GM23248 (cell line): ENCODE measurements around the gene NDUFB6. TPM values are rescaled to one million over a fixed set of nuclear protein-coding genes. Genes with fewer than 3 reads are reported as not detected.
A peak's percentile ranks its signal among the peaks of the same experiment; 100 is the strongest.

Experiments
- DNase-seq: peaks from one replicate; pipeline ENCODE4 v3.0.0-alpha.2; 2015
- H2AFZ ChIP-seq: fragments of 200-600 bp; sonication (generic); 2 replicates; pipeline ENCODE4 v1.6.1; 2016; ENCODE audit warnings: antibody characterized with exemption
- H3F3A ChIP-seq: fragments of 200-600 bp; sonication (generic); 2 replicates; pipeline ENCODE4 v1.6.1; 2016; ENCODE audit warnings: mild to moderate bottlenecking, antibody characterized with exemption, mixed run types; ENCODE audit not compliant: insufficient read depth
- H3K27ac ChIP-seq: fragments of 200-600 bp; sonication (generic); 2 replicates; pipeline ENCODE4 v1.5.1; 2016; ENCODE audit warnings: mild to moderate bottlenecking
- H3K27me3 ChIP-seq: fragments of 200-600 bp; sonication (generic); replicated peaks from 2 replicates; pipeline ENCODE4 v1.6.1; 2016; ENCODE audit warnings: mild to moderate bottlenecking; ENCODE audit not compliant: insufficient read depth
- H3K36me3 ChIP-seq: fragments of 200-600 bp; sonication (generic); 2 replicates; pipeline ENCODE4 v1.6.1; 2016; ENCODE audit warnings: low read depth, mild to moderate bottlenecking
- H3K4me1 ChIP-seq: fragments of 200-600 bp; sonication (generic); 2 replicates; pipeline ENCODE4 v1.6.1; 2016; ENCODE audit warnings: mild to moderate bottlenecking; ENCODE audit not compliant: insufficient read depth
- H3K4me2 ChIP-seq: fragments of 200-600 bp; sonication (generic); one replicate; pipeline ENCODE4 v1.6.1; 2016; ENCODE audit warnings: mild to moderate bottlenecking; ENCODE audit not compliant: unreplicated experiment
- H3K4me3 ChIP-seq: fragments of 200-600 bp; sonication (generic); 2 replicates; pipeline ENCODE4 v1.5.1; 2016; ENCODE audit warnings: mild to moderate bottlenecking
- H3K79me2 ChIP-seq: fragments of 200-600 bp; sonication (generic); 2 replicates; pipeline ENCODE4 v1.6.1; 2016; ENCODE audit warnings: mild to moderate bottlenecking; ENCODE audit not compliant: insufficient read depth
- H3K9ac ChIP-seq: fragments of 200-600 bp; sonication (generic); 2 replicates; pipeline ENCODE4 v1.6.1; 2016; ENCODE audit warnings: mild to moderate bottlenecking
- H3K9me2 ChIP-seq: fragments of 200-600 bp; sonication (generic); 2 replicates; pipeline ENCODE4 v1.6.1; 2016; ENCODE audit warnings: mixed run types, mild to moderate bottlenecking, moderate library complexity; ENCODE audit not compliant: insufficient read depth
- H3K9me3 ChIP-seq: fragments of 200-600 bp; sonication (generic); one replicate; pipeline ENCODE4 v1.6.1; 2017; ENCODE audit warnings: low read depth
- H4K20me1 ChIP-seq: fragments of 200-600 bp; sonication (generic); 2 replicates; pipeline ENCODE4 v1.6.0; 2016; ENCODE audit not compliant: insufficient read depth
- EZH2 ChIP-seq: fragments of 200-600 bp; sonication (generic); IDR thresholded peaks from 2 replicates; pipeline ENCODE4 v1.6.1; 2018; ENCODE audit warnings: antibody characterized with exemption, mild to moderate bottlenecking; ENCODE audit not compliant: insufficient read depth, poor library complexity, severe bottlenecking
- EZH2phosphoT487 ChIP-seq: fragments of 200-600 bp; sonication (generic); IDR thresholded peaks from 2 replicates; pipeline ENCODE4 v1.6.1; 2018; ENCODE audit warnings: antibody characterized with exemption, moderate library complexity, mild to moderate bottlenecking, low read depth; ENCODE audit not compliant: insufficient read depth
- WGBS, 2 experiments: methylation state at CpG; one replicate each; pipeline ENCODE4 v1.1.6; 2015 to 2017; ENCODE audit warnings: low lambda C conversion rate in 2 of 2, low coverage in 1 of 2; ENCODE audit errors: missing lambda C conversion rate in 2 of 2; 5-methylcytosine and 5-hydroxymethylcytosine counted together
- in situ Hi-C: fragments of 300-500 bp; cut with MboI; formaldehyde crosslinking; loops from 2 replicates; pipeline ENCODE4 v1.15.0; 2020
- polyA plus RNA-seq: library from polyadenylated mRNA; unstranded; fragments of >200 nt; fragmentation: Nextera tagmentation; extraction: Ambion mirVana; gene quantifications from 2 replicates; pipeline ENCODE4 v1.2.1, GENCODE V29; 2016
- total RNA-seq: library from RNA; depleted of rRNA; stranded (reverse); fragments of >200 nt; shearing (Covaris generic); gene quantifications from 2 replicates; pipeline ENCODE4 v1.2.3, GENCODE V29; 2014

The NDUFB6 gene
- total and polyA plus RNA-seq, 2 experiments from 2014 or later = 31.8 to 172 TPM

- H3K79me2 ChIP-seq = peaks cover 30% of the 10 kb centered on the region
- H4K20me1 ChIP-seq = no peaks in the 10 kb centered on the region
- H3K4me1 ChIP-seq = peaks cover 16% of the 10 kb centered on the region
- no peaks in the 10 kb centered on the region for H3K9me3 ChIP-seq
- H3K9me2 ChIP-seq = no peaks in the 10 kb centered on the region
- no peak overlapping the region for H2AFZ ChIP-seq
- TF ChIP-seq EZH2phosphoT487 (no peak), EZH2 (no peak)
- peaks cover 17% of the 10 kb centered on the region for H3F3A ChIP-seq
- H3K4me2 ChIP-seq = no peak overlapping the region
- no peaks in the 10 kb centered on the region for H3K27me3 ChIP-seq
- no peak overlapping the region for H3K27ac ChIP-seq
- H3K9ac ChIP-seq = no peak overlapping the region
- 44 to 63% methylated on average over 1 of the region's 1 CpG for WGBS, 2 experiments
- DNase-seq = no peak
- H3K36me3 ChIP-seq = no peaks in the 10 kb centered on the region
- in situ Hi-C loops = no loop called here
- H3K4me3 ChIP-seq = no peak overlapping the region
Measured at GRCh38 chr9:32574858-32575257, 1.9 kb upstream of the NDUFB6 start.

- peak overlapping the region; percentile 99 for H2AFZ ChIP-seq
- no peak for TF ChIP-seq EZH2phosphoT487
- no peak for TF ChIP-seq EZH2
- peak overlapping the region; percentile 95 for H3K4me2 ChIP-seq
- H3K27me3 ChIP-seq = no peaks in the 10 kb centered on the region
- peak overlapping the region; percentile 96 for H3K4me3 ChIP-seq
- in situ Hi-C loops = no loop called here
- H3F3A ChIP-seq = peaks cover 17% of the 10 kb centered on the region
- no peaks in the 10 kb centered on the region for H4K20me1 ChIP-seq
- H3K4me1 ChIP-seq = peaks cover 16% of the 10 kb centered on the region
- H3K9ac ChIP-seq = peak overlapping the region; percentile 84
- H3K36me3 ChIP-seq = no peaks in the 10 kb centered on the region
- peaks cover 41% of the 10 kb centered on the region for H3K79me2 ChIP-seq
- H3K9me2 ChIP-seq = no peaks in the 10 kb centered on the region
- 68 to 69% methylated on average over 7 of the region's 7 CpGs for whole genome bisulfite sequencing, 2 experiments
- no peaks in the 10 kb centered on the region for H3K9me3 ChIP-seq
- H3K27ac ChIP-seq = peak overlapping the region; percentile 75; the same call in 1 of the 2 replicates
- no peak for DNase-seq
Measured at GRCh38 chr9:32573821-32574220, 862 bp upstream of the NDUFB6 start.

GRCh38 chr9:32571969-32572899 is 725 bp downstream of the NDUFB6 start:
- H2AFZ ChIP-seq = peak overlapping the region; percentile 99
- 0 out of 2 replicates have a peak, but pooled peaks cover 8% of the 10 kb centered on the region for H3K36me3 ChIP-seq
- in situ Hi-C loops = no loop called here
- peak overlapping the region; percentile 84 for H3K9ac ChIP-seq
- no peaks in the 10 kb centered on the region for H3K27me3 ChIP-seq
- no peaks in the 10 kb centered on the region for H3K9me3 ChIP-seq
- H3K4me2 ChIP-seq = peak overlapping the region; percentile 95
- H4K20me1 ChIP-seq = no peaks in the 10 kb centered on the region
- H3F3A ChIP-seq = peaks cover 17% of the 10 kb centered on the region
- TF ChIP-seq EZH2 (no peak), EZH2phosphoT487 (no peak)
- H3K9me2 ChIP-seq = no peaks in the 10 kb centered on the region
- H3K4me3 ChIP-seq = peak overlapping the region; percentile 96
- H3K4me1 ChIP-seq = peaks cover 16% of the 10 kb centered on the region
- peak; percentile 90 for DNase-seq
- H3K27ac ChIP-seq = peak overlapping the region; percentile 75
- 0 to 1% methylated on average over 17 of the region's 17 CpGs for WGBS, 2 experiments
- H3K79me2 ChIP-seq = peaks cover 55% of the 10 kb centered on the region

- no peak overlapping the region for H3K4me2 ChIP-seq
- no peaks in the 10 kb centered on the region for H3K9me3 ChIP-seq
- H3K9ac ChIP-seq = peak overlapping the region; percentile 84; the same call in 1 of the 2 replicates
- in situ Hi-C loops = no loop called here
- no peak overlapping the region for H3K4me3 ChIP-seq
- WGBS, 2 experiments = 97 to 99% methylated on average over 4 of the region's 4 CpGs
- no peak for DNase-seq
- H3K79me2 ChIP-seq = peaks cover 73% of the 10 kb centered on the region
- H3K9me2 ChIP-seq = no peaks in the 10 kb centered on the region
- TF ChIP-seq EZH2 (no peak), EZH2phosphoT487 (no peak)
- H2AFZ ChIP-seq = no peak overlapping the region
- H3K27ac ChIP-seq = no peak overlapping the region
- H3F3A ChIP-seq = peaks cover 17% of the 10 kb centered on the region
- H3K27me3 ChIP-seq = no peaks in the 10 kb centered on the region
- peaks cover 16% of the 10 kb centered on the region for H3K4me1 ChIP-seq
- H3K36me3 ChIP-seq = peaks cover 8% of the 10 kb centered on the region; the same call in 1 of the 2 replicates
- H4K20me1 ChIP-seq = no peaks in the 10 kb centered on the region
Measured at GRCh38 chr9:32570262-32570661, 2.7 kb downstream of the NDUFB6 start.
